Loucy (cell line): Measurements from ENCODE around the gene WWC1.

Experiments
- H2AFZ ChIP-seq: fragments of 200-600 bp; sonication (generic); 2 replicates; pipeline ENCODE4 v1.6.0; 2016; ENCODE audit warnings: antibody characterized with exemption, mild to moderate bottlenecking, low read length, moderate library complexity
- H3F3A ChIP-seq: fragments of 200-600 bp; 2 replicates; pipeline ENCODE4 v1.6.0; 2016; ENCODE audit warnings: antibody characterized with exemption, low read depth, mild to moderate bottlenecking
- H3K27me3 ChIP-seq: fragments of 200-600 bp; sonication (generic); 2 replicates; pipeline ENCODE4 v1.6.1; 2014; ENCODE audit warnings: low read length, mild to moderate bottlenecking; ENCODE audit not compliant: insufficient read depth, poor library complexity, severe bottlenecking
- H3K36me3 ChIP-seq: fragments of 200-600 bp; sonication (generic); 2 replicates; pipeline ENCODE4 v1.6.1; 2016; ENCODE audit warnings: low read length; ENCODE audit not compliant: insufficient read depth
- H3K4me1 ChIP-seq: fragments of 200-600 bp; sonication (generic); 2 replicates; pipeline ENCODE4 v1.5.1; 2014; ENCODE audit warnings: low read length, mild to moderate bottlenecking; ENCODE audit not compliant: insufficient read depth, poor library complexity, severe bottlenecking
- H3K4me2 ChIP-seq: fragments of 200-600 bp; sonication (generic); 2 replicates; pipeline ENCODE4 v1.6.0; 2014; ENCODE audit warnings: antibody characterized with exemption, low read length, low read depth, mild to moderate bottlenecking; ENCODE audit not compliant: poor library complexity, severe bottlenecking
- H3K4me3 ChIP-seq: fragments of 200-600 bp; sonication (generic); 2 replicates; pipeline ENCODE4 v1.5.1; 2014; ENCODE audit warnings: low read length, mild to moderate bottlenecking, mixed read lengths; ENCODE audit not compliant: poor library complexity, severe bottlenecking
- H3K79me2 ChIP-seq: fragments of 200-600 bp; sonication (generic); 2 replicates; pipeline ENCODE4 v1.6.1; 2014; ENCODE audit warnings: low read length; ENCODE audit not compliant: insufficient read depth
- H3K9ac ChIP-seq: fragments of 200-600 bp; sonication (generic); 2 replicates; pipeline ENCODE4 v1.6.0; 2014; ENCODE audit warnings: mild to moderate bottlenecking, low read depth, low read length, moderate library complexity; ENCODE audit not compliant: poor library complexity, severe bottlenecking
- H3K9me2 ChIP-seq: fragments of 200-600 bp; sonication (generic); replicated peaks from 2 replicates; pipeline ENCODE4 v1.6.1; 2016; ENCODE audit warnings: low read depth, low read length, mixed read lengths
- H3K9me3 ChIP-seq: fragments of 200-600 bp; sonication (generic); 2 replicates; pipeline ENCODE4 v1.6.1; 2014; ENCODE audit warnings: mild to moderate bottlenecking, antibody characterized with exemption, low read length, low read depth; ENCODE audit not compliant: insufficient read depth
- H4K20me1 ChIP-seq: fragments of 200-600 bp; sonication (generic); 2 replicates; pipeline ENCODE4 v1.6.0; 2014; ENCODE audit warnings: antibody characterized with exemption, low read length, mild to moderate bottlenecking; ENCODE audit not compliant: insufficient read depth, poor library complexity, severe bottlenecking
- EZH2phosphoT487 ChIP-seq: fragments of 200-600 bp; IDR thresholded peaks from 2 replicates; pipeline ENCODE4 v1.6.1; 2018; ENCODE audit warnings: antibody characterized with exemption, mild to moderate bottlenecking, moderate library complexity, borderline replicate concordance
- TF ChIP-seq, protein P1 (sequence below): fragments of 200-600 bp; sonication (generic); conservative IDR thresholded peaks from 2 replicates; pipeline ENCODE4 v1.5.1; 2014; ENCODE audit warnings: mild to moderate bottlenecking, antibody characterized with exemption, low read length

WWC1 gene

DNA sequence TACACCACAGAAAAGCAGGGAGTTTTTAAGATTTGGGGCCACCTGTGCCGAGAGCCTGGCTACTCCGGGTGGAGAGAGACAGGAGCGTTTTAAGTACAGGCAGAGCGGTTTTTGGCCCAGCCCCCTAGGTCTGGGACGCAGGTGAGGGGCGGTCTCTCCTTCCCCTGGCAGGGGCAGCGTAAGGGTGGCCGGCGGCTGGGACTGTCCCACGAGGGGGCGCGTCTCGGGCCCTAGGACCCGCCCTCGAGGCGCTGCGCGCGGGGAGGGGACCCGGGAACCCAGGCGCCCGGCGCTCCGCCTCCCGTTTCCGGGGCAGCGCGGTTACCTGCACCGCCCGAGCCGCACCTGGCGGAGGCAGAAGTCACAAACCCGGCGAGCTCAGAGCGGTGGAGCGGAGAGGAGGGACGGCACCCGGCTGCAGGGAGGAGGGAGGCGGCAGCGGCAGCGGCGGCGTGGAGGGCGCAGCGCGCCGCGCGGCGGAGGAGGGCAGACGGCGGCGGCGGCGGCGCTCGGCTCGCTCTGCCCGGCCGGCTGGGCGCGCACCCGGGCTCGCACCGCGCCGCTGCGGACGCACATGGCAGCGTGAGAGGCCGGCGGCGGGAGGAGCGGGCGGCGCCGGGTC, at the start of gene WWC1:
TSS of gene WWC1 (plus strand) at position 304 of the 622 bp plus-strand sequence. CDS start 508 bp downstream, outside the sequence.
- Histone ChIP-seq H3K79me2 (no peaks in the 10 kb centered on the region), H4K20me1 (no peaks in the 10 kb centered on the region), H3K4me3 (no peak within 1 kb of the TSS), H3K4me1 (no peaks in the 10 kb centered on the region), H3K9me3 (no peaks in the 10 kb centered on the region), H3K9me2 (no peaks in the 10 kb centered on the region), H3K4me2 (no peak within 1 kb of the TSS), H2AFZ (no peak within 1 kb of the TSS), H3K9ac (no peak within 1 kb of the TSS), H3F3A (no peaks in the 10 kb centered on the region), H3K36me3 (no peaks in the 10 kb centered on the region), H3K27me3 (no peaks in the 10 kb centered on the region)
- TF ChIP-seq EZH2phosphoT487: no peak
- TF ChIP-seq, protein P1, sequence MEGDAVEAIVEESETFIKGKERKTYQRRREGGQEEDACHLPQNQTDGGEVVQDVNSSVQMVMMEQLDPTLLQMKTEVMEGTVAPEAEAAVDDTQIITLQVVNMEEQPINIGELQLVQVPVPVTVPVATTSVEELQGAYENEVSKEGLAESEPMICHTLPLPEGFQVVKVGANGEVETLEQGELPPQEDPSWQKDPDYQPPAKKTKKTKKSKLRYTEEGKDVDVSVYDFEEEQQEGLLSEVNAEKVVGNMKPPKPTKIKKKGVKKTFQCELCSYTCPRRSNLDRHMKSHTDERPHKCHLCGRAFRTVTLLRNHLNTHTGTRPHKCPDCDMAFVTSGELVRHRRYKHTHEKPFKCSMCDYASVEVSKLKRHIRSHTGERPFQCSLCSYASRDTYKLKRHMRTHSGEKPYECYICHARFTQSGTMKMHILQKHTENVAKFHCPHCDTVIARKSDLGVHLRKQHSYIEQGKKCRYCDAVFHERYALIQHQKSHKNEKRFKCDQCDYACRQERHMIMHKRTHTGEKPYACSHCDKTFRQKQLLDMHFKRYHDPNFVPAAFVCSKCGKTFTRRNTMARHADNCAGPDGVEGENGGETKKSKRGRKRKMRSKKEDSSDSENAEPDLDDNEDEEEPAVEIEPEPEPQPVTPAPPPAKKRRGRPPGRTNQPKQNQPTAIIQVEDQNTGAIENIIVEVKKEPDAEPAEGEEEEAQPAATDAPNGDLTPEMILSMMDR: no peak

DNA sequence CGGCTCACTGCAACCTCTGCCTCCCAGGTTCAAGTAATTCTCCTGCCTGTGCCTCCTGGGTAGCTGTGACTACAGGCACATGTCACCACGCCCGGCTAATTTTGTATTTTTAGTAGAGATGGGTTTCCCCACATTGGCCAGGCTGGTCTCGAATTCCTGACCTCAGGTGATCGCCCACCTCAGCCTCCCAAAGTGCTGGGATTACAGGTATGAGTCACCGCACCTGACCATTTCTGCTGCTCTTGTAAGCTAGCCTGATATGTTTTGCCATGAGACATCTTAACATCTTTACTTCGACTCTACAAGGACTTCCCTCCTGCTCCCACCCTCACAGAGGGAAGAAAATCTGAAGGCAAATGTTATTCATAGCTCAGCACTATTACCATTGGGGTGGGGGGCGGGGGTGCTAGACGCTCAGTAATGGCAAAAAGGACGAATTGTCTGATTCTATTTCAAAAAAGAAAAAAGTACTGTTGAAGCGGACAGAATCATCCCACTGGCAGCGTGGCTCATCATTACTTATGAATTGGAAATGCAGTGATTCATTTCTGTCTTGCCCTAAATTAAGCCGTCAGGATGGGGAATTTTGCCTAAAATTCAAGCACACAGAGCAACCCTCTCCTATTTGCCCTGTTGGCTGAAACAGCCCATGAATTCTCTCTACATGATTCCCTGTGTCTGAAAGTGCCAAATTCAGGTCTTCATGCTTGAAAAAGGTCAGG, 46.4 kb upstream of the WWC1 start:
- H3K4me1 ChIP-seq: no peaks in the 10 kb centered on the region
- no peak overlapping the region for H2AFZ ChIP-seq
- H3K79me2 ChIP-seq: no peaks in the 10 kb centered on the region
- H3K9me2 ChIP-seq: no peaks in the 10 kb centered on the region
- no peak overlapping the region for H3K9ac ChIP-seq
- H3K4me3 ChIP-seq: no peak overlapping the region
- no peaks in the 10 kb centered on the region for H3F3A ChIP-seq
- H3K36me3 ChIP-seq: no peaks in the 10 kb centered on the region
- no peak for TF ChIP-seq EZH2phosphoT487
- TF ChIP-seq, protein P1: no peak
- H3K27me3 ChIP-seq: no peaks in the 10 kb centered on the region
- no peaks in the 10 kb centered on the region for H4K20me1 ChIP-seq
- H3K4me2 ChIP-seq: no peak overlapping the region
- H3K9me3 ChIP-seq: no peaks in the 10 kb centered on the region

DNA sequence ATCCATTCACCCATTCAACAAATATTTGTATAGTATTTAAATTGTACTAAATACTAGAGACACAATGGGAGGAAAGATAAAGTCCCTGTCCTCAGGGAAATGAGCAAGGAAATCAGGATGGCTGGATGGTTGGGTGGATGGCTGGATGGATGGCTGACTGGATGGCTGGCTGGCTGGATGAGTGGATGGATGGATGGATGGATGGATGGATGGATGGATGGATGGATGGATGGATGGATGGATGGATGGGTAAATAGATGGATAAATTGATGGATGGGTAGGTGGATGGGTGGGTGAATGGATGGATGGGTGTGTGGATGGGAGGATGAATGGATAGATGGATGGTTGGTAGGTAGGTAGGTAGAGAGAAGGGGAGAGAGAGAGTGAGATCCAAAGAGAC, 41.5 kb upstream of the WWC1 start:
- no peak for TF ChIP-seq EZH2phosphoT487
- TF ChIP-seq, protein P1: no peak
- Histone ChIP-seq H3K4me1 (no peaks in the 10 kb centered on the region), H3K79me2 (no peaks in the 10 kb centered on the region), H3K4me3 (no peak overlapping the region), H3K27me3 (no peaks in the 10 kb centered on the region), H3K36me3 (no peaks in the 10 kb centered on the region), H3K4me2 (no peak overlapping the region), H3F3A (no peaks in the 10 kb centered on the region), H3K9me2 (no peaks in the 10 kb centered on the region), H3K9me3 (no peaks in the 10 kb centered on the region), H2AFZ (no peak overlapping the region), H4K20me1 (no peaks in the 10 kb centered on the region), H3K9ac (no peak overlapping the region)
